Endodermal cell (in vitro differentiated cells): ENCODE data around the gene DNAH1. TPM values are rescaled to one million over a fixed set of nuclear protein-coding genes. Genes with fewer than 3 reads are reported as not detected.

Experiments used
- DNase-seq: peaks from one replicate; pipeline ENCODE4 v3.0.0-alpha.2; 2017
- H3K27ac ChIP-seq: 2 replicates; pipeline ENCODE4 v1.5.1; 2013; ENCODE audit warnings: mild to moderate bottlenecking, low read depth, low read length, moderate library complexity
- H3K27me3 ChIP-seq: 2 replicates; pipeline ENCODE4 v1.6.1; 2013; ENCODE audit warnings: mild to moderate bottlenecking, low read length, moderate library complexity; ENCODE audit not compliant: insufficient read depth, control insufficient read depth, poor library complexity, severe bottlenecking
- H3K36me3 ChIP-seq: 2 replicates; pipeline ENCODE4 v1.7.0; 2013; ENCODE audit warnings: mild to moderate bottlenecking, low read length, moderate library complexity; ENCODE audit not compliant: control insufficient read depth, insufficient read depth
- H3K4me1 ChIP-seq: one replicate; pipeline ENCODE4 v1.7.0; 2013; ENCODE audit warnings: low read length; ENCODE audit not compliant: control insufficient read depth, insufficient read depth
- H3K4me3 ChIP-seq: 2 replicates; pipeline ENCODE4 v1.5.1; 2013; ENCODE audit warnings: mild to moderate bottlenecking, low read length, moderate library complexity
- H3K9ac ChIP-seq: 2 replicates; pipeline ENCODE4 v1.6.1; 2013; ENCODE audit warnings: mild to moderate bottlenecking, low read length, moderate library complexity; ENCODE audit not compliant: poor library complexity, severe bottlenecking; ENCODE audit errors: extremely low read depth
- H3K9me3 ChIP-seq: 2 replicates; pipeline ENCODE4 v1.6.1; 2013; ENCODE audit warnings: mild to moderate bottlenecking, low read length, moderate library complexity; ENCODE audit not compliant: control insufficient read depth
- H3K27ac Mint-ChIP-seq: 2 replicates; pipeline ENCODE4 v1.8.0; 2020; ENCODE audit warnings: mixed read lengths
- H3K27me3 Mint-ChIP-seq: 2 replicates; pipeline ENCODE4 v1.8.0; 2021; ENCODE audit warnings: mild to moderate bottlenecking, mixed read lengths; ENCODE audit not compliant: insufficient read depth
- H3K36me3 Mint-ChIP-seq: 2 replicates; pipeline ENCODE4 v1.8.0; 2020; ENCODE audit warnings: low read depth, mixed read lengths
- H3K4me1 Mint-ChIP-seq: 2 replicates; pipeline ENCODE4 v1.8.0; 2020; ENCODE audit warnings: mixed read lengths
- H3K4me3 Mint-ChIP-seq: 2 replicates; pipeline ENCODE4 v1.8.0; 2020; ENCODE audit warnings: mild to moderate bottlenecking, moderate library complexity, mixed read lengths
- H3K9me3 Mint-ChIP-seq: 2 replicates; pipeline ENCODE4 v1.8.0; 2020; ENCODE audit warnings: mild to moderate bottlenecking, mixed read lengths
- CTCF ChIP-seq: fragments of 200-600 bp; sonication (generic); conservative IDR thresholded peaks from 2 replicates; pipeline ENCODE4 v1.5.0; 2021; ENCODE audit warnings: antibody characterized with exemption, mild to moderate bottlenecking
- WGBS, 2 experiments: methylation state at CpG; one replicate each; pipeline versions ENCODE4 v1.1.5 to v1.1.7; 2013; ENCODE audit warnings: missing lambda C conversion rate in 2 of 2, mixed read lengths in 1 of 2; ENCODE audit not compliant: insufficient coverage in 1 of 2, insufficient read length in 1 of 2; 5-methylcytosine and 5-hydroxymethylcytosine counted together
- total RNA-seq, 2 donors: library from RNA; stranded (reverse); fragmentation: NEBNext Ultra II Directional in 1 of 2; extraction: Animal tissue kit (Norgen Biotek cat#: 25700) in 1 of 2; gene quantifications; 2 replicates in 1 of 2; 3 replicates in 1 of 2; pipeline ENCODE4 v1.2.1, GENCODE V29; 2021

Gene DNAH1
- total RNA-seq, 2 donors from 2014 or later, result 4.9 to 5.5 TPM

- peaks cover 14% of the 10 kb centered on the region for H3K36me3 Mint-ChIP-seq
- H3K27me3 Mint-ChIP-seq, result peaks cover 3% of the 10 kb centered on the region
- no peak overlapping the region for H3K27ac ChIP-seq
- no peak overlapping the region for H3K9ac ChIP-seq
- peaks cover 26% of the 10 kb centered on the region for H3K36me3 ChIP-seq
- no peak for TF ChIP-seq CTCF
- no peaks in the 10 kb centered on the region for H3K4me1 ChIP-seq
- H3K27ac Mint-ChIP-seq, result no peak overlapping the region
- 80 to 87% methylated on average over 10 to 13 of the region's 13 CpGs for WGBS, 2 experiments
- no peak for DNase-seq
- peaks cover 8% of the 10 kb centered on the region for H3K4me1 Mint-ChIP-seq
- no peak overlapping the region for H3K4me3 Mint-ChIP-seq
- H3K9me3 ChIP-seq, result no peaks in the 10 kb centered on the region
- no peak overlapping the region for H3K4me3 ChIP-seq
- H3K9me3 Mint-ChIP-seq, result no peaks in the 10 kb centered on the region
- H3K27me3 ChIP-seq, result no peaks in the 10 kb centered on the region
Observed at GRCh38 chr3:52397676-52398399, 81.7 kb downstream of the DNAH1 start.

GRCh38 chr3:52398670-52399081, 82.6 kb downstream of the DNAH1 start:
- WGBS, 2 experiments, result 95% methylated on average over 5 of the region's 5 CpGs
- TF ChIP-seq CTCF, result no peak
- H3K36me3 ChIP-seq, result peaks cover 34% of the 10 kb centered on the region
- no peaks in the 10 kb centered on the region for H3K4me1 ChIP-seq
- H3K4me3 ChIP-seq, result no peak overlapping the region
- Mint-ChIP-seq H3K36me3 (peaks cover 21% of the 10 kb centered on the region), H3K27me3 (peaks cover 3% of the 10 kb centered on the region), H3K4me3 (no peak overlapping the region), H3K9me3 (no peaks in the 10 kb centered on the region), H3K4me1 (peaks cover 8% of the 10 kb centered on the region), H3K27ac (no peak overlapping the region)
- H3K27me3 ChIP-seq, result no peaks in the 10 kb centered on the region
- H3K9me3 ChIP-seq, result no peaks in the 10 kb centered on the region
- no peak overlapping the region for H3K9ac ChIP-seq
- no peak overlapping the region for H3K27ac ChIP-seq
- no peak for DNase-seq

GRCh38 chr3:52399131-52399530, 83.0 kb downstream of the DNAH1 start:
- Mint-ChIP-seq H3K27ac (no peak overlapping the region), H3K4me3 (no peak overlapping the region), H3K9me3 (no peaks in the 10 kb centered on the region)

More at GRCh38 chr3:52399131-52399530, 83.0 kb downstream of the DNAH1 start:
- peaks cover 39% of the 10 kb centered on the region for H3K36me3 ChIP-seq
- H3K9me3 ChIP-seq, result no peaks in the 10 kb centered on the region
- H3K4me1 ChIP-seq, result no peaks in the 10 kb centered on the region
- TF ChIP-seq CTCF, result no peak
- H3K27me3 ChIP-seq, result no peaks in the 10 kb centered on the region
- WGBS, 2 experiments, result 94 to 100% methylated on average over 1 to 4 of the region's 4 CpGs
- H3K4me1 Mint-ChIP-seq, result peaks cover 8% of the 10 kb centered on the region
- H3K27me3 Mint-ChIP-seq, result peaks cover 3% of the 10 kb centered on the region
- no peak overlapping the region for H3K4me3 ChIP-seq
- H3K36me3 Mint-ChIP-seq, result peaks cover 25% of the 10 kb centered on the region
- no peak for DNase-seq
- H3K27ac ChIP-seq, result no peak overlapping the region
- H3K9ac ChIP-seq, result no peak overlapping the region
